Daoy (cell line): ENCODE data around the gene ARCN1. TPM values are rescaled to one million over a fixed set of nuclear protein-coding genes. Genes with fewer than 3 reads are reported as not detected.

ENCODE experiments used
- DNase-seq: peaks from one replicate; pipeline ENCODE4 v3.0.0-alpha.2; 2015; ENCODE audit warnings: low read depth
- total RNA-seq: library from RNA; depleted of rRNA; stranded (reverse); fragments of >200 nt; shearing (Covaris generic); gene quantifications from 2 replicates; pipeline ENCODE4 v1.2.3, GENCODE V29; 2014; rRNA removed

The ARCN1 gene
- 131 and 135 TPM in 2 replicates for total RNA-seq

DNA sequence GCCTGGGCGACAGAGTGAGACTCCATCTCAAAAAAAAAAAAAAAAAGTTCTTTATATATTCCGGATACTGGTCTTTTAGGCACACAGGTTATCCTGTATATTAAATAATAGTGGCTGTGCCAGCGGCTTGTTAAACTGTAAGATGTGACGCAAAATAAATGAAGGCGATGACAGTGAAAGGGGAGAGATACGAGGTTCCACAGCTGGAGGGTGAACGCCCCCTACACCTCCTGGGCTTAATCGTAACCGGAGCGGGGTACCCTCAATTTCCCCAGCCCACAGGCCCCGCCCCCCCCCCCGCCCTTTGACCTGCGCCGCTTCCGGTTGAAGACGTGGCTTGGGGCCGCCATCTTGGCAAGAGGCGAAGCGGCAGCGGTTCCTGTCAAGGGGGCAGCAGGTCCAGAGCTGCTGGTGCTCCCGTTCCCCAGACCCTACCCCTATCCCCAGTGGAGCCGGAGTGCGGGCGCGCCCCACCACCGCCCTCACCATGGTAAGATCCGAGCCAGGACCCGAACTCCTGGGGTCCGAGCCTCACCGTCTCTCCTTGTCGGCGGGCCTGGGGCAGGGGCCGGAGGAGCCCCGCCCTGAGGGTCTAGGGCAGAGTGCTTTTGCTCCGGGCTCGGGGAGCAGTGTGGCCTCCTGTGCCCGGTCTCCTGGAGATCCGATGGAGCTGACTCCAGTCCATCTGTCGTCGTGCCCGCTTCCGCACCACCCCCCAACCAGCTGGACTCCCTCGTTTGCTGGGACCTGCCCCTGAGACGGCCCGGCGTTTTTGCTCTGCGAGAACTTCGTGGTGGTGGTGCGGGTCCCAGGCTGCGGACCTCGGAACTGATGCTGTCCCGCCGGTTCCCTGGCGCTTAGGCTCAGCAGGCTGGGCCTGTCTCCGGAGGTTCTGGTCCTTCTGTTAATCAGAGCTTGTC, at the start of gene ARCN1:
Gene ARCN1 (plus strand): TSS at position 349 of the 920 bp plus-strand sequence. CDS start 139 bp downstream, at position 488.
- peak; percentile 80 for DNase-seq

- DNase-seq, result peak; percentile 23
Observed at GRCh38 chr11:118522571-118523072, 49.6 kb upstream of the ARCN1 start.

- no peak for DNase-seq
Observed at GRCh38 chr11:118524356-118524755, 47.9 kb upstream of the ARCN1 start.

GRCh38 chr11:118524757-118525470, 47.3 kb upstream of the ARCN1 start:
- DNase-seq, result no peak

DNA sequence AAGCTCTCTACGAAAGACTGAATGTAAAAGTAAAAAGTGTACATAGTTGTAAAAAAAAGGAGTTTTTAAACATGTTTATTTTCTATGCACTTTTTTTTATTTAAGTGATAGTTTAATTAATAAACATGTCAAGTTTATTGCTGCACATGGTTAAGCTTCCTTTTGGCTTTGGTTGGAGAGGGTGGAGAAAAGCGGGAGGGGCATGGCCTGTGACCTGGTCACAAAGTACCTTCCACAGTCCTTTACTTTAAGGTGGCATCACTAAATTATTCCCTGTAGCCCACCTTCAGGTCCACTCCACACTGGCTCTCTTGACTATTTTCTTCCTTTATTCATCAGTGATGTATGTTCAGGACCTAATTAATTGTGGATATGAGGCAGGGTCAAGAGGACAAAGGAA, 45.5 kb upstream of the ARCN1 start:
- DNase-seq, result no peak

DNA sequence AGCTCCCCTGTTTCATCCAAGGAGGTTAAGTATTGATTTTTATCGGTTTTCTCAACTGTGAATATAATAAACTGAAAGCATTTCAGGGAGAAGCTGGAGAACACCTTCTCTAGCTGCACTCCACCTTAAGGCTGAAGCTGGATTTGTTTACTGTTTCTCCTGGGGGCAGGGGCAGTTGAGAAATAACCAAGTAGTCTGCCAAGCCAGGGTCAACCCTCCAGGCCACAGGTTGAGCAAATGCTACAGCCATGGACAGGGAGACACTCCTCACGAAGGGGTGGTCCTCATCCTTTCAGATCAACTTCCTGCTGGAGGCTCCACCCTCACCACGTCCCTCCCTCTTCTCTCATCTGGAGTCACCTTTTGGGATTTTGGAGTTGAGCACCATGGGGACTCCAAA, 45.1 kb upstream of the ARCN1 start, which contains the start of gene TTC36:
Gene TTC36 (plus strand): TSS at position 366 of the 400 bp plus-strand sequence. CDS start 21 bp downstream, at position 387.
- no peak for DNase-seq

GRCh38 chr11:118528511-118528910, 43.7 kb upstream of the ARCN1 start:
- DNase-seq, result no peak

- DNase-seq, result no peak
Observed at GRCh38 chr11:118529584-118530175, 42.5 kb upstream of the ARCN1 start.

DNA sequence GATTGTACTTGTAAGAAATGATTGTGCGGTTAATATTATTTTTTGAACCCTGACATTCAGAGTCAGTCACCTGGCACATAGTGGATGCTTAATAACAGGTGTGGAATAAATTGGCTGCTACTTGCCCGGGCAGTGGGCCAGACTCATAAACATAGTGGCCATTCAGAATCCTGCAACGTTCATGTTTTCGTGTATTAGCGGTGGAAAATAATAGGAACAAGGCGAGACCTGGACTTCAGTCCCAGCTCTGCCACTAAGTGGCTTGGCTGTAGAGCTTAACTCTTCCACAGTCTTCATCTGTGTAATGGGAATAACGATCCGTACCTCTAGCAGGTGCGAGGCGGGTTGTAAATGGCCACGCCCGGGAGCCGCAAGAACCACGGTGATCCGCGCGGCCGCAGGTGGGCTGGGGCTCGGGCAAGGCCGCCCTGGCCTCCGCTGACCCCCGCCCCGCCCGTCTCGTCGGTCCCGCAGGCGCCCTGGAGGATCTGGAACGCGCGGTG, 42.0 kb upstream of the ARCN1 start:
- DNase-seq, result no peak

- peak; percentile 49 for DNase-seq
Observed at GRCh38 chr11:118530683-118531596, 41.3 kb upstream of the ARCN1 start, which contains the start of gene TMEM25. TSS of gene TMEM25 (plus strand) at chr11:118531192. CDS start at chr11:118531802, 610 bp downstream.

- DNase-seq, result no peak
Observed at GRCh38 chr11:118531597-118532084, 40.6 kb upstream of the ARCN1 start.

- no peak for DNase-seq
Observed at GRCh38 chr11:118532091-118532490, 40.1 kb upstream of the ARCN1 start.

DNA sequence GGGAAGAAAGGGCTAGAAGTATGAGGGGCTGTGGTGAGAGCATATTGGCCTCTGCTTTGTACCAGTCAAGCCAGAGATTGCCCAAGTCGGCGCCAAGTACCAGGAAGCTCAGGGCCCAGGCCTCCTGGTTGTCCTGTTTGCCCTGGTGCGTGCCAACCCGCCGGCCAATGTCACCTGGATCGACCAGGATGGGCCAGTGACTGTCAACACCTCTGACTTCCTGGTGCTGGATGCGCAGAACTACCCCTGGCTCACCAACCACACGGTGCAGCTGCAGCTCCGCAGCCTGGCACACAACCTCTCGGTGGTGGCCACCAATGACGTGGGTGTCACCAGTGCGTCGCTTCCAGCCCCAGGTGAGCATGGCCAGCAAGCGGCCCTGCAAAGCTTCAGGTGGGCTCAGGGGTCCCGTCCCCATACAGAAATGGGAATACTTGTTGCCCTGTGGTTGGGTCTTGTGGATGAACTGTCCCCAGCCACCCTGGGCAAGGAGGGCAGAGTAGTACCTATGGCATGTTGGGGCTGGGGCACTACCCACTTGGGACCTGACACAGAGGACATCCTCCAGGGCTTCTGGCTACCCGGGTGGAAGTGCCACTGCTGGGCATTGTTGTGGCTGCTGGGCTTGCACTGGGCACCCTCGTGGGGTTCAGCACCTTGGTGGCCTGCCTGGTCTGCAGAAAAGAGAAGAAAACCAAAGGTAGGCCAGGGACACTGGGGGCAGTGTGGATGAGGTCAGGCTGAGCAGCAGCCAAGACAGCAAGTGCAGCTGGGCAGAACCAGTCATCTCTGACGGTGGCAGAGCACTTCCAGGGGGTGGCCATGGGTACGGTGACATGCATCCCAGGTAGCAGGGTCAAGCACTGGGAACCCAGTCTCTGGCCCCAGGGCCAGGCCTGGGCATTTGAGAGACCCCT, 39.1 kb upstream of the ARCN1 start:
- no peak for DNase-seq

DNA sequence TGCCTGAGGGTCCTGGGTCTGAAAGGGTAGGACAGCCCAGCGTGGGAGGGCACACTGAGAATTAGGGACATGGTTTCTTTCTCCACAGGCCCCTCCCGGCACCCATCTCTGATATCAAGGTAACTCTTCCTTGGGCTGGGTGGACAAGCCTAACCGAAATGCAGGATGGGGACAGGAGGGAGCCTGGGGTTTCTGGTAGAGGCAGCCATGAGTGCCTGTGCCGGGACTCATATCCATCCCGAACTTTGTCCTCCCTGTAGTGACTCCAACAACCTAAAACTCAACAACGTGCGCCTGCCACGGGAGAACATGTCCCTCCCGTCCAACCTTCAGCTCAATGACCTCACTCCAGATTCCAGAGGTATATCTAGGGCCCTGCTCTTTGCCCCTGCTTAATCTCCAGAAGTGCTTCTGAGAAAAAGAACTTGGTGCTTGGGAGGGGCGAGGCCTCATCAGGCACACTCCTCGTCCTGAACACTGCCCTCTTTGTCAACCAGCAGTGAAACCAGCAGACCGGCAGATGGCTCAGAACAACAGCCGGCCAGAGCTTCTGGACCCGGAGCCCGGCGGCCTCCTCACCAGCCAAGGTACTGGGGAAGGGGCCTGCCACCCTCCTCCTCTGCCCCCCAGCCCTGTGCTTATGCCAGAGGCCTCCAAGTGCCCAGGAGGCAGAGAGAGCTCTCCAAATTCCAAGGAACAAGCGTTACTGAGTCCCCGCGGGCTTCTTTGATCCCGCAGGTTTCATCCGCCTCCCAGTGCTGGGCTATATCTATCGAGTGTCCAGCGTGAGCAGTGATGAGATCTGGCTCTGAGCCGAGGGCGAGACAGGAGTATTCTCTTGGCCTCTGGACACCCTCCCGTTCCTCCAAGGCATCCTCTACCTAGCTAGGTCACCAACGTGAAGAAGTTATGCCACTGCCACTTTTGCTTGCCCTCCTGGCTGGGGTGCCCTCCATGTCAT, 38.2 kb upstream of the ARCN1 start:
- no peak for DNase-seq

DNA sequence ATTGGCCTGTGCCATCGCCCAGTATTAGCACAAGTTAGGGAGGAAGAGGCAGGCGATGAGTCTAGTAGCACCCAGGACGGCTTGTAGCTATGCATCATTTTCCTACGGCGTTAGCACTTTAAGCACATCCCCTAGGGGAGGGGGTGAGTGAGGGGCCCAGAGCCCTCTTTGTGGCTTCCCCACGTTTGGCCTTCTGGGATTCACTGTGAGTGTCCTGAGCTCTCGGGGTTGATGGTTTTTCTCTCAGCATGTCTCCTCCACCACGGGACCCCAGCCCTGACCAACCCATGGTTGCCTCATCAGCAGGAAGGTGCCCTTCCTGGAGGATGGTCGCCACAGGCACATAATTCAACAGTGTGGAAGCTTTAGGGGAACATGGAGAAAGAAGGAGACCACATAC, 36.9 kb upstream of the ARCN1 start:
- no peak for DNase-seq

- DNase-seq, result no peak
Observed at GRCh38 chr11:118536726-118537125, 35.5 kb upstream of the ARCN1 start.

DNA sequence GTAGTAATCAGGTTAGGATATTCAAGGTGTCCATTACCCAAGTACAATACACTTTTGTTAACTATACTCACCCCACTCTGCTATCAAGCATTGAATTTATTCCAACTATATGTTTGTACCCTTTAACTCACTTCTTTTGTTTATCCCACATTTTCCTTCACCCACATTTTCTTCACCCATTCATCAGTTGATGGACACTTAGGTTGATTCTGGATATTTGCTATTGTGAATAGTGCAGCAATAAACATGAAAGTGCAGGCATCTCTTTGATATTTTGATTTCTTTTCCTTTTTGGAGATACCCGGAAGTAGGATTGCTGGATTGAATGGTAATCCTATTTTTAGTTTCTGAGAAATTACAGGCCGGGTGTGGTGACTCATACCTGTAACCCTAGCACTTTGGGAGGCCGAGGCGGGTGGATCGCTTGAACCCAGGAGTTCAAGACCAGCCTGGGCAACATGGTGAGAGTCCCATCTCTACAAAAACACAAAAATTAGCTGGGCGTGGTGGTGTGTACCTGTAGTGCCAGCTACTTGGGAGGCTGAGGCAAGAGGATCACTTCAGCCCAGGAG, 34.7 kb upstream of the ARCN1 start:
- DNase-seq, result no peak
